ENCODE data around the gene NSF.

- TF ChIP-seq CTCF (IDR thresholded peaks at IDR 0.05; ENCODE audit: low read depth, low read length), result no peak
- no peak for TF ChIP-seq EZH2phosphoT487 (IDR thresholded peaks at IDR 0.05; ENCODE audit: low read depth)
These were observed 165.7 kb downstream of the NSF start for GRCh38 chr17:46756081-46756735.

Data from OCI-LY3 (cell line).